ENCODE data around the gene RPS15. TPM values are rescaled to one million over a fixed set of nuclear protein-coding genes. Genes with fewer than 3 reads are reported as not detected.
A peak's percentile ranks its signal among the peaks of the same experiment; 100 is the strongest.

RPS15 gene
- total RNA-seq, 1 donor from 2014 or later, result 585 TPM

GRCh38 chr19:1420590-1420989 is 17.6 kb upstream of the RPS15 start:
- no peak for DNase-seq

GRCh38 chr19:1421218-1421957 is 16.8 kb upstream of the RPS15 start:
- DNase-seq, result no peak

GRCh38 chr19:1421958-1422305 is 16.3 kb upstream of the RPS15 start:
- DNase-seq, result no peak

GRCh38 chr19:1422360-1422759 is 15.8 kb upstream of the RPS15 start:
- no peak for DNase-seq

- no peak for DNase-seq
Observed at GRCh38 chr19:1422943-1423342, 15.3 kb upstream of the RPS15 start.

- DNase-seq, result no peak
Observed at GRCh38 chr19:1423436-1424191, 14.6 kb upstream of the RPS15 start.

GRCh38 chr19:1424192-1424955 is 13.8 kb upstream of the RPS15 start:
- DNase-seq, result no peak

GRCh38 chr19:1425102-1425837 is 12.9 kb upstream of the RPS15 start:
- peak; percentile 38 for DNase-seq

GRCh38 chr19:1425902-1426301 is 12.3 kb upstream of the RPS15 start:
- no peak for DNase-seq

GRCh38 chr19:1426736-1427135 is 11.5 kb upstream of the RPS15 start:
- DNase-seq, result no peak

- no peak for DNase-seq
Observed at GRCh38 chr19:1427221-1427920, 10.8 kb upstream of the RPS15 start.

GRCh38 chr19:1428738-1429391 is 9.3 kb upstream of the RPS15 start:
- no peak for DNase-seq

- no peak for DNase-seq
Observed at GRCh38 chr19:1429750-1430149, 8.4 kb upstream of the RPS15 start.

GRCh38 chr19:1430246-1430645 is 8.0 kb upstream of the RPS15 start:
- DNase-seq, result no peak

GRCh38 chr19:1431759-1432506 is 6.3 kb upstream of the RPS15 start:
- DNase-seq, result no peak

- no peak for DNase-seq
Observed at GRCh38 chr19:1432507-1432887, 5.7 kb upstream of the RPS15 start.

- no peak for DNase-seq
Observed at GRCh38 chr19:1433119-1434039, 4.8 kb upstream of the RPS15 start.

GRCh38 chr19:1434040-1434366 is 4.2 kb upstream of the RPS15 start:
- no peak for DNase-seq

GRCh38 chr19:1434577-1435060 is 3.6 kb upstream of the RPS15 start:
- no peak for DNase-seq
